Measurements from ENCODE around the gene TAP2.
"Not testable (repeated sequence)": the region's sequence is repeated elsewhere in the genome, so short reads cannot be mapped to it uniquely, and the experiment has no call there.

TAP2 gene

GRCh38 chr6:32838114-32838958 is at the start of gene TAP2:
TAP2 (minus strand) TSS chr6:32838739; CDS start chr6:32838233, 506 bp downstream.
- DNase-seq: peak; percentile 98

DNA sequence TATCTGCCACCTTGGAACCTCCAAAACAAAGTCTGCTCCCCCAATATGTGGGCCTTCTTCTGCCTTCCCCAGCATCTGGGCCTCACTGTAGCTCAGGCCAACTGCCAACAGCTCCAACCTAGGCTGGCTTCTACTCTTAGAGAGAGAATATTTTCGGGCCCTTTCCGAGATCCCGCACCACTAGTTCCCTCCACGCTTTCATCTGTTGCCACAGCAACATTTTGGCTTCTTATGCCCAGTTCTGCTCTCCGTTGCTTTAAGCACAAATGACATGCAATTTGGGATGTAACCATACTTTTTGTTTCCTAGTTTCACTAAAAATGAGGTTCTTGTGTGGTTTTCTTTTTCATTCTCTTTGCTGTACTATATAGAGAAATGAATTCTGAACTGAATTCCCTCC is 49.1 kb upstream of the TAP2 start:
- no peak for DNase-seq

DNA sequence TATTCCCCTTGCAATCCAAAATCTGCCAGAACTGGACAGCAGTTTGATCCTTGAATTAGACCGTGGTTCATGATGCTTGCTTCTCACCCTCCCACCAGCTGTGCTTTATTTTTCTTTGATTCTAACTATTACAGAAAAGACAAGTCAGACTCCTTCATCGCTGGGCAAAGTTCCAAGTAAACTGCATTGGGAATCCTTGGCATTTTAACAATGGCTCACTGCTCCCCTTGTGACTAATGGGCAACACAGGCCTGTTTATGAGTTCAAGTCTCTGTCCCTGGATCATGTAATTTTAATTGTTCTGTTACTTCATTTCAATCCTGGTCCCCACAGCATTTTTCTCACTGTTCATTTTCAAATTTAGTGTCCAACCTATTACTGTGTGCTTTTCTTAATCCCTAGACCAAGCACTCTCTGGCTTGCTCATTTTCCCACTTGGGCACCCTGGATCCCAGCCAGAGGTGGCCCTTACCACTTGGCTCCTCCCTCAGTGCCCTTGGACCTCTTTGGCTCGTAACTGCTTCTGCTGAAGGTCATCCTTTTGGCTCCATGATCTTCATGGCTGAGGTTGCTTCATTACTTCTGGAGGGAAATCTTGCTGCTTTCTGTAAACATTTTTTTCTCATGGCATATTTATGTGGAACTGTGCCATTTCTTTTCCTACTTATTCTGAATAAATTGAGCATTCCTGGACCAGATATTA is 48.3 kb upstream of the TAP2 start:
- DNase-seq: no peak

DNA sequence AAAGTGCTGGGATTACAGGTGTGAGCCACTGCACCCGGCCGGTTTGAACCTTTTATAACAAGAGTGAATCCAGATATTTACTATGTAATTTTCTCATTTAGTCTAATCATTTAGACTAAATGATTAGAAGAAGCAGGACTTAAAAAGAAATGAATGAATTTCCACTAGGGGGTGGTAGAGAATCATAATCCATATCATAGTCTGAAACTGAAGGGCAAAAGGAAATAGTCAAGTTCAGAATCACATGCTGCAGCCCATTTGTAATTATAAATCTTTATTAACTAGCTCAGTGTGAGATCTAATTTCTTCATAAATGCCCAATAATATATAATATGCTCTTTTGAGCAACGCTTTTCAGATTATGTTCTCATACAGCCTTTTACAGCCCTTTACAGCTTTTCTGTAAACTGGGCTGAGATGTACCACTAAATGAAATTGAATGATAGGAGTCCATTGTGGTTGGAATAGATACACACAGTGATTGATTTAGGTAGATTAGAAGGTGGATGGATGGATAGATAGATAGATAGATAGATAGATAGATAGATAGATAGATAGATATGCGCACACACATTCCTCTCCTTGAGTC is 47.3 kb upstream of the TAP2 start:
- DNase-seq: no peak

GRCh38 chr6:32883789-32884188 is 45.2 kb upstream of the TAP2 start:
- no peak for DNase-seq

- DNase-seq: no peak
Measured at GRCh38 chr6:32882879-32883250, 44.3 kb upstream of the TAP2 start.

GRCh38 chr6:32880962-32881361 is 42.4 kb upstream of the TAP2 start:
- not testable (repeated sequence) for DNase-seq

DNA sequence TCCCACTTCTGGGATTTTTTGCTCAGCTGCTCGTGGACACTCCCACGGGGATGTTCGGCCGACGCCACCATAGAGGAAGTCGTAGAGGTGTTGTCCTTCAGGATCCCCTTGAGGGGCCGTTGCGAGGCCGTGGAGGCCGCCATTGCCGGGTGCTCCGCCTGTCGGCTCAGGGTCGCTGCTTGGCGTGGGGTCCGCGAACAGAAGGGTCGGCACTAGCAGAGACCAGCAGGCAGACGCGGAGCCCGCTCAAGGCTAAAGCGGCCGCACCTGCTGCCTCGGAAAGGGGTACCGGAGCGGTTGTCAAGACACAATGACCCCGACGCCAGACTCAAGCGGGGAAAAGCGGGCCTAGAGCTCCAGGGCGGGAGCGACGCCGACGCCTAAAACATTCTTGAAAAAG is 41.2 kb upstream of the TAP2 start:
- DNase-seq: no peak

DNA sequence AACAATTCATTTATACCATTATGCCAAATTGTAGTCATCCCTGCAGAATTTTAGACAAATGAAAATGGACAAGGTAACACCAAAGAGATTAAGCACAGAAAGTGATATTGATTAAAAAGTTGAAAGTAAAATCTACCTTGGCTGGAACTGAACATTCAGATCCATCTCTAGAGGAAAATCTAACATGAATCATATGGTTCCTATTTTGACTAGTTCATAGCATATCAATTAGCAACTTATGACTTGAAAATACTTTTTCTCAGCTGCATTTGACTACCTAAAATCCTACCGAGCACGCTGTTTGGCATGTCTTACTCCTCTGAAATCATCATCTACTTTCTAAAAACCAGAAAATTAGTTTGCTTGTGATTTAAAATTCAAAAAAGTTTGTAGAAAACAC is 38.1 kb upstream of the TAP2 start:
- no peak for DNase-seq

- not testable (repeated sequence) for DNase-seq
Measured at GRCh38 chr6:32873947-32874346, 35.4 kb upstream of the TAP2 start.

DNA sequence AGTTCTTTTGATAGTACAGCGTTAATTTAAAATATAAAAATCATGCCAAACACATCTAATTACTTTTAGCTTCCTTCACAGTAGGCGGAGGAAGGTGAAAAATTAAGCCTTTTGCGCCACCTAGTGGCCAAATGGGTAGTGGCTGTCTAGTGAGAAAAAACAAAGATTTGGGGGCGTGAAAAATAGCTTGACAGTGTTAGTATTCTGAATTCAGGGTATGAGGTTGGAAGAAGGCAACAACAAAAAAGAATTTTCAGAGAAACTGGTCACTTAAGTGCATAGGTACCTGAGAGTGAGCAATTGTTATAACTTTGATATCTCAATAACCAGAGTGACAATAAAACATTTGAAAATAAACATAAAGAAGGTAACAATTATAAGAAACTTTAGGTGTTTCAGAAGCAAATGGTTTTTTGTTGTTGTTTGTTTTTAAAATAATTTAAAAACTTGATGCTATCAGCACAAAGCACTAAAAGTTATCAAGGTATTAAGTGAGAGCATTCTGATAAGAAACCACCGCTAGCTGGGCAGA is 29.8 kb upstream of the TAP2 start:
- DNase-seq: peak; percentile 92

DNA sequence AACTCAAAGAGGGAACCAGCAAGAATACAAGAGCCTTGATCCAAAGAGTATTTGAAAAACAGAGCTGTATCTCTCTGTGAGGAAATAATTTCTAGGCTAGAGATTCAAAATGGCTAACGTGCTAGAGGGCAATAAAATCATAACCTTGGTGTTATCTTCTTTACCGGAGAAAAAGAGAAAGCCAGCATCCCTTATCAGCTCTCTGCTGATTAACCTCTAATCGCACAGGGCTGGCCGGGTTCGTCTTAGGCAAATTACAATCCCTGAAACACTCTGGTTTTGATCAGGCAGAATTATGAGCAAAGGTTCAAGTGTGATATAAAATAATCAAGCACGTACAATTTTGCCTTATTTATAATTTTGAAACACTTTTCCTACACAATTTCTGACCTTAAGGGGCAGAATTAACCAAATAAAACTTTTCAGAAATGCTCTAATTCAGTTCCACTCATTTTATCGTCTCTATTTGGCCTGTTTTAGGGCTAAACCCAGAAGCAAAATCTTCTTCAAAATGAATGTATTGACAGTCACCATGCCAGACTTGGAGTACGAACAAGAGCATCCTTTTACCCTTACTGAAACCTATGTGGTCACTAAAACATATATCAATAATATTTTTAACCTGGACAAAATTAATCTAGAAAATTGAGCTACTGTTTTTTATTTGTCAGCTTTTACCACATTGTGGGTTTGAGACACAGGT is 29.2 kb upstream of the TAP2 start:
- DNase-seq: no peak

- no peak for DNase-seq
Measured at GRCh38 chr6:32867022-32867477, 28.5 kb upstream of the TAP2 start.

DNA sequence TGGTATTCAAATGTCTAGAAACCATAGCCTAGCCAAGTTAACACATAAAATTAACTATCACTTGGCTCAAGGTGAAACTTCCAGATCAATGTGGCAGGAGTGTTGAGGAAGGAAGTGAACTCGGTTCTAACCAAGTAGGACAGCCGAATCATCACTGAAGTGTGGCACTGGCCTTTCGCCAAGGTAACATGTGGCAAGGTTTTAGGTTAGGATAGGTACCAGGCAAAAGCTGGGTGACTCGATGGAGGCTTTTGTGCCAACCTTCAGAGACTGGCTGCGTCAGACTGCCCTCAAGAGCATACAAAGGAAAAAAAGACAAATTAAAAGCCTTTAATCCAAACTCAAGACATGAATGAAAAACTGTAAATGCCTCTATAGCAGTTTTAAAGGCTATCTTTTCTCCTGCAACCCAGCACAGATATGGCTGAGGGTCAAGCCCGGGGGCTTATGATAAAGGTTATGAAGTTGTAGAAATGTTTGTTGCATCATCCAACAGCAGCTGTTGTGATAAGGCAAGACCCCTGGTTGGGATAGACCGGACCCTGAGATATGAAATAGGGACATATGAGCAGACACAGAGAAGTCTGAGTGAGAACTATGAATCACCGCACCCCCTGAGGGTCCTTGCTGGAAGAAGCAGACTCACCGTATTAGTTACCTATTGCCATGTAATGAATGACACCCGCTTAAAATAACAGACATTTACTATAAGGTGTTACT is 27.3 kb upstream of the TAP2 start:
- DNase-seq: no peak

DNA sequence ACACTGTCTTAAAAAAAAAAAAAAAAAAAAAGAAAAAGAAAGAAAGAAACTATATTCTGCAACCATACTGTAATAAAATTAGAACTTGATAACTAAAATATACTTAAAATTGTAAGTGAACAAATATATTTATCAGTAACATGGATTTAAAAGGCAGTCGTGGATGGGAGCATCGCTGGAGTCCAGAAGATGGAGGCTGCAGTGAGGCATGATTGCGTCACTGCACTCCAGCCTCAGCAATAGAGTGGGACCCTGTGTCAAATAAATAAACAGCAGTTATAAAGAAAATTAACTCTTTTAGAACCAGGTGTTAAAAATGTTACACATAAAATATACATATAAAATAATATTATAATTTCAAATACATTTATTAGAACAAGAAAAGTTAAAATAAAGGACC is 24.2 kb upstream of the TAP2 start:
- no peak for DNase-seq

DNA sequence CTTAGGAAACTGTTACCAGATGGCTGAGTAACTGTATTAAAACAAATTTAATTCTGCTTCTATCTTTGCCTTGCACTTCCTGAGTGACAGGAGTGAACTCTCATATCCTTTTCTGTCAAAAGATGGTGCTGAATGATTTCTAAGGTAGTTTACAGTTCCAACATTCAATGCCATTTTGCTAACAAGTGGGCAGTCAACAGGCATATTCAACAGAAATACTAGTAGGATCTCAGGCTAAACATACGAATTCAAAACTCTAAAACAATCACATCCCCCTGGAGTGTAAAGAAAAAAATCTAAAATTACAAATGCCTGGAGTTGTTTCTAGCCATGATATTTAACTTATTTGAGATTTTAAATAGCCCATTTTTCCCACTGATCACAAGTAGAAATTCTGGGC is 22.1 kb upstream of the TAP2 start:
- no peak for DNase-seq

GRCh38 chr6:32858194-32858593 is 19.7 kb upstream of the TAP2 start:
- DNase-seq: no peak

- no peak for DNase-seq
Measured at GRCh38 chr6:32857156-32857891, 18.8 kb upstream of the TAP2 start.

DNA sequence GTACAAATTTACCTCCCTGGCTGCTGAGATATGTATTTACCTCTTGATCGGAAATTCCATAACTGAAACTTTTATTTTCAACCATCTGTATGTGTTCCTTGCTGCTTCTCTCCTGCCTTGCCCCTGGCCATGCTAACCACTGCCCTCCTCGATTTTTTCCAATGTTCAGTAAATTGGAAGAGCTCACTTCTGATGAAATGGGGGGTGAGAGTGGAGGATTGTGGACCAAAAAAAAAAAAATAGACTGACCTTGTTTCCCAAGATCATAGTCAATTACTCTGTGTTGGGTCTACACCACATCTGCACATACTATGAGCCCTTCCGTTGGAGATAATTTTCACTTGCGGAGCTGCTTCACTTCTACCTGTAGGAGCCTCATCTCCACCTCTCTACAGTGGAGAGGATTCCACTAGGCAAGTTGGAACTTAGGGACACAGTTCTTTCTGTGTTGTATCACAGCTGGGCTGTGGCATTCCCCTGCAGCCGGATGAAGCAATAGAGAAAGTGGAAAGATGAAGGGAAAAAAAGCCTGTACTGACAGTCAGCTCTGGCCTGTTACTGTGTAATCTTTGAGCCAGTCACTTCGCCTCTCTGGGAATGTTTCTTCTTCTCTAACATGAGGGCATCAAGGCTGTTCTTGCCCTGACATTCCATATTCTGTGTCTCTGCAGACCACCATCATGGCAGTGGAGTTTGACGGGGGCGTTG is 17.1 kb upstream of the TAP2 start:
- DNase-seq: no peak

- DNase-seq: peak; percentile 71
Measured at GRCh38 chr6:32854376-32855178, 16.0 kb upstream of the TAP2 start.
